ENCODE results near the gene IKZF3.

DNA sequence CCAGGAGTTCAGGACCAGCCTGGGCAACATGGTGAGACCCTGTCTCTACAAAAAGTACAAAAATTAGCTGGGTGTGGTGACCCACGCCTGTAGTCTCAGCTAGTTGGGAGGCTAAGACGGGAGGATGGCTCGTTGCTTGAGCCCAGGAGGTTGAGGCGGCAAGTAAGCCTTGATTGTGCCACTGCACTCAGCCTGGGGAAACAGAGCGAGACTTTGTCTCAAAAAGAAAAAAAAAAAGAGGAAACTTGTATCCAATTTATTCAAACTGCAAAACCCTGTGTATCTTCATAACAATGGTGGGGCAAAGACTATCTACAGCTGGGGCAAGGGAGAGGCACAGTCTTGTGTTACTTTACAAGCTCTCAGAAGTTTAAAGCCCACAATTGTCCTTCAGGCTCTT, 104.9 kb downstream of the IKZF3 start:
- TF ChIP-seq, protein P1, sequence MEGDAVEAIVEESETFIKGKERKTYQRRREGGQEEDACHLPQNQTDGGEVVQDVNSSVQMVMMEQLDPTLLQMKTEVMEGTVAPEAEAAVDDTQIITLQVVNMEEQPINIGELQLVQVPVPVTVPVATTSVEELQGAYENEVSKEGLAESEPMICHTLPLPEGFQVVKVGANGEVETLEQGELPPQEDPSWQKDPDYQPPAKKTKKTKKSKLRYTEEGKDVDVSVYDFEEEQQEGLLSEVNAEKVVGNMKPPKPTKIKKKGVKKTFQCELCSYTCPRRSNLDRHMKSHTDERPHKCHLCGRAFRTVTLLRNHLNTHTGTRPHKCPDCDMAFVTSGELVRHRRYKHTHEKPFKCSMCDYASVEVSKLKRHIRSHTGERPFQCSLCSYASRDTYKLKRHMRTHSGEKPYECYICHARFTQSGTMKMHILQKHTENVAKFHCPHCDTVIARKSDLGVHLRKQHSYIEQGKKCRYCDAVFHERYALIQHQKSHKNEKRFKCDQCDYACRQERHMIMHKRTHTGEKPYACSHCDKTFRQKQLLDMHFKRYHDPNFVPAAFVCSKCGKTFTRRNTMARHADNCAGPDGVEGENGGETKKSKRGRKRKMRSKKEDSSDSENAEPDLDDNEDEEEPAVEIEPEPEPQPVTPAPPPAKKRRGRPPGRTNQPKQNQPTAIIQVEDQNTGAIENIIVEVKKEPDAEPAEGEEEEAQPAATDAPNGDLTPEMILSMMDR (IDR thresholded peaks at IDR 0.05): no peak
- TF ChIP-seq POLR2A (IDR thresholded peaks at IDR 0.05) (no peak), POLR2AphosphoS5 (IDR thresholded peaks at IDR 0.05) (no peak)
